Body of pancreas (tissue), 4 donors: ENCODE data around the gene ANKRD11. TPM values are rescaled to one million over a fixed set of nuclear protein-coding genes. Genes with fewer than 3 reads are reported as not detected.

Experiments
- ATAC-seq: fragments of 150-250 bp; one replicate; pipeline ENCODE4 v1.9.1; 2016
- DNase-seq, 4 donors: peaks; one replicate each; pipeline ENCODE4 v3.0.0-alpha.2; 2019
- H3K27ac ChIP-seq, 4 donors: fragments of 200-600 bp; sonication (generic); 1 replicate in 3 of 4; 2 replicates in 1 of 4; pipeline versions ENCODE4 v1.5.1 to v1.6.1; 2016 to 2019; ENCODE audit warnings: mild to moderate bottlenecking in 1 of 4, mixed read lengths in 1 of 4, moderate library complexity in 1 of 4
- H3K27me3 ChIP-seq, 2 donors: fragments of 200-600 bp; sonication (generic); one replicate each; pipeline ENCODE4 v1.6.0; 2016; ENCODE audit warnings: mild to moderate bottlenecking in 1 of 2
- H3K36me3 ChIP-seq, 2 donors: fragments of 200-600 bp; sonication (generic); replicated peaks in 1 of 2; 2 replicates each; pipeline ENCODE4 v1.5.1; 2016; ENCODE audit warnings: low read depth in 2 of 2; ENCODE audit not compliant: insufficient read depth in 1 of 2
- H3K4me1 ChIP-seq: fragments of 200-600 bp; sonication (generic); one replicate; pipeline ENCODE4 v1.6.0; 2016
- H3K4me3 ChIP-seq, 2 donors: fragments of 200-600 bp; sonication (generic); 1 replicate in 1 of 2; 2 replicates in 1 of 2; pipeline ENCODE4 v1.5.1; 2016 to 2019
- H3K9me3 ChIP-seq, 3 donors: fragments of 200-600 bp; sonication (generic); 1 replicate in 2 of 3; 2 replicates in 1 of 3; pipeline ENCODE4 v1.5.1; 2016
- CTCF ChIP-seq, 7 experiments: fragments of 450-650 bp in 4 of 7; fragments of 200-600 bp in 3 of 7; sonication (generic) in 3 of 7; IDR thresholded peaks; one replicate each; pipeline ENCODE4 v1.5.1; 2016 to 2019; ENCODE audit warnings: antibody characterized with exemption in 7 of 7
- POLR2A ChIP-seq, 3 donors: fragments of 450-650 bp; IDR thresholded peaks; one replicate each; pipeline ENCODE4 v1.6.1; 2016; ENCODE audit warnings: antibody characterized with exemption in 3 of 3, mild to moderate bottlenecking in 2 of 3
- WGBS, 2 donors: methylation state at CpG; one replicate each; pipeline ENCODE4 v1.1.5; 2017; 5-methylcytosine and 5-hydroxymethylcytosine counted together
- intact Hi-C: fragments of 100-400 bp; cut with DNase I; formaldehyde crosslinking; loops from one replicate; pipeline ENCODE4 v1.15.1; 2023
- total RNA-seq, 2 donors: library from RNA; depleted of rRNA; stranded (reverse); fragments of >200 nt; gene quantifications; one replicate each; pipeline ENCODE4 v1.1.0, GENCODE V29; 2016

Gene ANKRD11
- total RNA-seq, 2 donors from 2014 or later, result 52.1 to 97.9 TPM

GRCh38 chr16:89293276-89294143, 196.9 kb downstream of the ANKRD11 start:
- TF ChIP-seq CTCF (IDR thresholded peaks at IDR 0.05) (no peak), POLR2A (IDR thresholded peaks at IDR 0.05) (no peak)
- peaks cover 0 to 4% of the 10 kb centered on the region in 2 donors for H3K36me3 ChIP-seq
- H3K4me3 ChIP-seq, result no peak overlapping the region
- H3K27ac ChIP-seq, result no peak overlapping the region
- intact Hi-C loops, result no loop called here
- 83 to 92% methylated on average over 23 to 24 of the region's 28 CpGs for WGBS, 2 donors
- DNase-seq, result no peak
- H3K4me1 ChIP-seq, result peaks cover 6% of the 10 kb centered on the region
- H3K9me3 ChIP-seq, result no peaks in the 10 kb centered on the region
- no peak for ATAC-seq
- no peaks in the 10 kb centered on the region for H3K27me3 ChIP-seq

GRCh38 chr16:89292443-89293078, 197.8 kb downstream of the ANKRD11 start:
- 62 to 74% methylated on average over 7 to 21 of the region's 22 CpGs for WGBS, 2 donors
- no peak for TF ChIP-seq POLR2A (IDR thresholded peaks at IDR 0.05)
- TF ChIP-seq CTCF (IDR thresholded peaks at IDR 0.05), result no peak
- H3K4me3 ChIP-seq, result no peak overlapping the region
- H3K4me1 ChIP-seq, result peaks cover 6% of the 10 kb centered on the region
- H3K27me3 ChIP-seq, result no peaks in the 10 kb centered on the region
- peak overlapping the region in 2 of 4 donors; percentile 11 to 69 for H3K27ac ChIP-seq
- ATAC-seq (no peak), DNase-seq (peak in 2 of 4 donors; percentile 59 to 84)
- peaks cover 6 to 14% of the 10 kb centered on the region in 2 donors for H3K36me3 ChIP-seq
- intact Hi-C loops, result no loop called here
- no peaks in the 10 kb centered on the region for H3K9me3 ChIP-seq

GRCh38 chr16:89291776-89292175, 198.6 kb downstream of the ANKRD11 start:
- no peak for DNase-seq
- WGBS, 2 donors, result 85 to 91% methylated on average over 10 to 13 of the region's 13 CpGs
- TF ChIP-seq CTCF (IDR thresholded peaks at IDR 0.05), result no peak
- TF ChIP-seq POLR2A (IDR thresholded peaks at IDR 0.05), result no peak

GRCh38 chr16:89291363-89291762, 199.0 kb downstream of the ANKRD11 start:
- no peak for DNase-seq

More at GRCh38 chr16:89291776-89292175, 198.6 kb downstream of the ANKRD11 start:
- intact Hi-C loops, result no loop called here
- peaks cover 6% of the 10 kb centered on the region for H3K4me1 ChIP-seq
- no peaks in the 10 kb centered on the region for H3K27me3 ChIP-seq
- peaks cover 7 to 14% of the 10 kb centered on the region in 2 donors for H3K36me3 ChIP-seq
- H3K4me3 ChIP-seq, result no peak overlapping the region
- H3K27ac ChIP-seq, result peak overlapping the region in 1 of 4 donors; percentile 69
- ATAC-seq, result no peak
- no peaks in the 10 kb centered on the region for H3K9me3 ChIP-seq

More at GRCh38 chr16:89291363-89291762, 199.0 kb downstream of the ANKRD11 start:
- H3K4me3 ChIP-seq, result no peak overlapping the region
- no peak for ATAC-seq
- TF ChIP-seq CTCF (IDR thresholded peaks at IDR 0.05) (no peak), POLR2A (IDR thresholded peaks at IDR 0.05) (no peak)
- intact Hi-C loops, result no loop called here
- H3K36me3 ChIP-seq, result peaks cover 10 to 14% of the 10 kb centered on the region in 2 donors
- H3K4me1 ChIP-seq, result peaks cover 6% of the 10 kb centered on the region
- H3K27me3 ChIP-seq, result no peaks in the 10 kb centered on the region
- no peaks in the 10 kb centered on the region for H3K9me3 ChIP-seq
- no peak overlapping the region for H3K27ac ChIP-seq
- WGBS, 2 donors, result 73 to 83% methylated on average over 9 of the region's 9 CpGs
